Testis (tissue), 2 donors: ENCODE data around the gene L3MBTL4.

Experiments
- POLR2A ChIP-seq: fragments of 450-650 bp; IDR thresholded peaks from one replicate; pipeline ENCODE4 v1.6.1; 2017; ENCODE audit warnings: antibody characterized with exemption, mild to moderate bottlenecking, moderate library complexity
- TF ChIP-seq, protein P1 (sequence below), 3 experiments: fragments of 450-650 bp in 2 of 3; fragments of 200-600 bp in 1 of 3; sonication (generic) in 1 of 3; IDR thresholded peaks; one replicate each; pipeline ENCODE4 v1.5.1; 2016 to 2019; ENCODE audit warnings: antibody characterized with exemption in 3 of 3, mild to moderate bottlenecking in 2 of 3, moderate library complexity in 1 of 3

DNA sequence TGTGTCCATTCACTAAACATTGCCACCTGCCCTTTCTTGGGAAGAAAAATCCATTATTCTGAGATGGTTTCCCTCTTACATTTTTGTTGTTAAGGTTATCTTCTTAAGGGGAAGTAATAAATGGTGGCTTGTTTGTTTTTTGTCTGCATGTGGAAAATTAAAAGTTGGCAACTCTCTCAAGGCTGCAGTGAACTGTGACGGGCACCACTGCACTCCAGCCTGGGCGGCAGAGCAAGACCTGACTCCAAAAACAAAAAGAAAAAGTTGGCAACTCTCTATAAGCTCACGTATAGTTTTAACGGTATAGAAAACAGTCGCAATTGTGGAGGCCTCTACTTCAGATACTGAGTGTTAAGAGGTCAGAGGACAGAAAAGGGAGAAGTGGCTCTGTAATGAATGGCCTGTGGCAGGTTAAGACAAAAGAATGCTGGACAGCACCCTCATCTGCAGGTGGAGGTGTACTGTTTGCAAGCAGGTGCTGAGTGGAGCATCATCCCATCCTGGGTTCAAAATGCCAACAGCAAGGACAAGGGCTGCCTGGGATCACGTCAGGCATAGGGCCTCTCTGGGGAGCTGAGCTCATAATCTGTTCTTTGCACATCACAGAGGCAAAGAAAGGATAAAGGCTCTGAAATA is 16.7 kb downstream of the L3MBTL4 start:
- TF ChIP-seq, protein P1, sequence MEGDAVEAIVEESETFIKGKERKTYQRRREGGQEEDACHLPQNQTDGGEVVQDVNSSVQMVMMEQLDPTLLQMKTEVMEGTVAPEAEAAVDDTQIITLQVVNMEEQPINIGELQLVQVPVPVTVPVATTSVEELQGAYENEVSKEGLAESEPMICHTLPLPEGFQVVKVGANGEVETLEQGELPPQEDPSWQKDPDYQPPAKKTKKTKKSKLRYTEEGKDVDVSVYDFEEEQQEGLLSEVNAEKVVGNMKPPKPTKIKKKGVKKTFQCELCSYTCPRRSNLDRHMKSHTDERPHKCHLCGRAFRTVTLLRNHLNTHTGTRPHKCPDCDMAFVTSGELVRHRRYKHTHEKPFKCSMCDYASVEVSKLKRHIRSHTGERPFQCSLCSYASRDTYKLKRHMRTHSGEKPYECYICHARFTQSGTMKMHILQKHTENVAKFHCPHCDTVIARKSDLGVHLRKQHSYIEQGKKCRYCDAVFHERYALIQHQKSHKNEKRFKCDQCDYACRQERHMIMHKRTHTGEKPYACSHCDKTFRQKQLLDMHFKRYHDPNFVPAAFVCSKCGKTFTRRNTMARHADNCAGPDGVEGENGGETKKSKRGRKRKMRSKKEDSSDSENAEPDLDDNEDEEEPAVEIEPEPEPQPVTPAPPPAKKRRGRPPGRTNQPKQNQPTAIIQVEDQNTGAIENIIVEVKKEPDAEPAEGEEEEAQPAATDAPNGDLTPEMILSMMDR (IDR thresholded peaks at IDR 0.05) = no peak
- TF ChIP-seq POLR2A = no peak
